HUES48 (cell line): ENCODE results near the gene CLEC2L.

Experiments
- H3K27ac ChIP-seq: one replicate; pipeline ENCODE4 v1.7.0; 2013; ENCODE audit warnings: low read depth, low read length, inconsistent platforms
- H3K27me3 ChIP-seq: 2 replicates; pipeline ENCODE4 v1.6.1; 2013; ENCODE audit warnings: mild to moderate bottlenecking, low read length; ENCODE audit not compliant: control insufficient read depth, insufficient read depth
- H3K36me3 ChIP-seq: 2 replicates; pipeline ENCODE4 v1.6.1; 2013; ENCODE audit warnings: low read length; ENCODE audit not compliant: control insufficient read depth, insufficient read depth
- H3K4me1 ChIP-seq: 2 replicates; pipeline ENCODE4 v1.6.1; 2013; ENCODE audit warnings: mild to moderate bottlenecking, low read length; ENCODE audit not compliant: control insufficient read depth, insufficient read depth
- H3K4me3 ChIP-seq: 2 replicates; pipeline ENCODE4 v1.5.1; 2013; ENCODE audit warnings: mild to moderate bottlenecking, low read depth, low read length
- H3K9ac ChIP-seq: 2 replicates; pipeline ENCODE4 v1.6.1; 2013; ENCODE audit warnings: mild to moderate bottlenecking, low read depth, low read length, moderate library complexity
- H3K9me3 ChIP-seq: 2 replicates; pipeline ENCODE4 v1.6.1; 2013; ENCODE audit warnings: low read length; ENCODE audit not compliant: control insufficient read depth, insufficient read depth

CLEC2L gene

DNA sequence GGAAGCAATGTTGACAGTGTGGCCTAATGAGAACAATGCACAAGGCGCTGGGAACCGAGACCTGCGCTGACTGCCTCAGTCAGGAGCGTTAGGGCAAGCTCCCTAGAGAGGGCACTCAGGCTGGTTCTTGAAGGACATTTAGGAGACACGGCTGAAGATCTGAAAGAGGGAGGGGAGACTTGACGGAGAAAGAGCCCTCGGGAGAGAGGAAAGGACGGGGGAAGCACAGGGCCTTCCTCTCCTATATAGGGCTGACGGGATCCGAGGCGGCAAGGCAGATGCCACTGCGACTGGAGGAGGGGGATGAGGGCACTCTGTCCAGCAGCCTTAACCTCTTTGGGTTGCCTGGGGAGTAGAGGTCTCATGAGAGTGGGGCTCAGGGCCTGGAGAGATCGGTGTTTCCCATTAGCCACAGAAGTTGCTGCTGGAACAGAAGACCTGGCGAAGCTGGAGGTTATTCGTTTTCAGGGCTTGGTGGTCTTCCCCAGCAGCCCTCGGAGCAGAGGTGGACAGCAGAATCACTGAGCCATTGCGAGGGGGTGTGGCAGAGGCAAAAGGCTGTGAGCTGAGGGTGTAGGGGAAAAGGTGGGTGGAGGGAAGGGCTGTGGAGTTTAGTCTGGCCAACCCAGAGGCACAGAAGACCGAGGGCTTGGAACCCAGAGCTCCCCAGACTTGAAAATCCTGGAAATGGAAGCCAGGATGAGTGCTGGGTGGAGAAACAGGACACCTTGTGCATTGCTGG, 36.0 kb downstream of the CLEC2L start:
- no peak overlapping the region for H3K27ac ChIP-seq
- no peaks in the 10 kb centered on the region for H3K27me3 ChIP-seq
- H3K36me3 ChIP-seq = no peaks in the 10 kb centered on the region
- H3K9ac ChIP-seq = no peak overlapping the region
- no peaks in the 10 kb centered on the region for H3K4me1 ChIP-seq
- no peaks in the 10 kb centered on the region; the same call in 1 of the 2 replicates for H3K9me3 ChIP-seq
- no peak overlapping the region for H3K4me3 ChIP-seq

DNA sequence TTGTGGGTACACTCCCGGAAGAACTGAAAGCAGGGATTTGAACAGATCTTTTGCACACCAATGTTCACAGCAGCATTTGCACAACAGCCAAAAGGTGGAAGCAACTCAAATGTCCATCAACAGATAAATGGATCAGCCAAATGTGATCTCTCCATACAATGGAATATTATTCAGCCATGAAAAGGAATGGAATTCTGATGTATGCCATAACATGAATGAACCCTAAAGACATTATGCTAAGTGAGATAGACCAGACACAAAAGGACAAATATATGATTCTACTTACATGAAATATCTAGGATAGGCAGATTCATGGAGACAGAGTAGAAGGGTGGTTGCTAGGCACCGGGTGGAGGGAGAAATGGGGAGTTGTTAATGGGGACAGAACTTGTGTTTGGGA, 36.7 kb downstream of the CLEC2L start:
- H3K27me3 ChIP-seq = no peaks in the 10 kb centered on the region
- H3K36me3 ChIP-seq = no peaks in the 10 kb centered on the region
- H3K27ac ChIP-seq = no peak overlapping the region
- no peaks in the 10 kb centered on the region for H3K4me1 ChIP-seq
- no peak overlapping the region for H3K9ac ChIP-seq
- no peaks in the 10 kb centered on the region; the same call in 1 of the 2 replicates for H3K9me3 ChIP-seq
- H3K4me3 ChIP-seq = no peak overlapping the region

DNA sequence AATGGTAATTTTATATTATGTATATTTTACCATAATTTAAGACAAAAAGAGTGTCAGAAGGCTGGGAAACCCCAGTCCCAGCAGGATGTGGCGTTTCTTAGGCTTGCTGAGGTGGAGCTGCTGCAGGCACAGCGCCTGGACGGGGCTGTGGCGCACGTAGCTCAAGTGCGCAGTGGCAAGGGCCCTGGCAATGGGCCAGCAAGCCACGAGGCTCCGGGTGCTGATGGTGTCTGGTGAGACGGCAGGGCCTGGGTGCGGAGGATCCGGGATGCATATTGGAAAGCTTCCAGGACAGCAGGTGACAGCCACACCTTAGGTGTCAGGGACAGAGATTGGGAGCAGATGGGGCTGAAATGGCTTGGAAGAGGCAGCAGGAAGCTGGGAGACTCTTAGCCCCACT, 37.2 kb downstream of the CLEC2L start:
- no peaks in the 10 kb centered on the region for H3K9me3 ChIP-seq
- H3K36me3 ChIP-seq = no peaks in the 10 kb centered on the region
- no peak overlapping the region for H3K9ac ChIP-seq
- no peaks in the 10 kb centered on the region for H3K27me3 ChIP-seq
- no peak overlapping the region for H3K4me3 ChIP-seq
- H3K27ac ChIP-seq = no peak overlapping the region
- no peaks in the 10 kb centered on the region for H3K4me1 ChIP-seq

DNA sequence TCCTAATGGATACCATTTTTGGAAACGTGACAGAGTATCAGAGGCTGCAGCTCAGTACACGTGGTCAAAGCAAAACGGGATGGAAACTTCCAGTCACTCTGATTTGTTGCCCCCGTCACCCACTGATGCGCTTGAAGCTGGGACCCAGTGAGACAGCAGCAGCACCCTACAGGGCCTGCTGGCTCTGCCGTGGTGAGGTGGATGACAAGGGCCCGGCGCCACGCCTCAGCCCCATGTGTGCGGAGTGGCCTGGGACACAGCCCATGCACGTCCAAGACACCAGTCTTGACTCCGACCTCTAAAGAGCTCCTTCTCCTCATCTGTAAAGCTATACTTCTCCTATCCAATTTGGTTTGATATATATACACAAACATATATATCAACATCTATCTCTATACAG, 39.0 kb downstream of the CLEC2L start:
- H3K27ac ChIP-seq = no peak overlapping the region
- no peaks in the 10 kb centered on the region for H3K36me3 ChIP-seq
- no peak overlapping the region for H3K9ac ChIP-seq
- H3K27me3 ChIP-seq = no peaks in the 10 kb centered on the region
- no peaks in the 10 kb centered on the region for H3K9me3 ChIP-seq
- H3K4me3 ChIP-seq = no peak overlapping the region
- H3K4me1 ChIP-seq = peaks cover 3% of the 10 kb centered on the region; the same call in 1 of the 2 replicates

DNA sequence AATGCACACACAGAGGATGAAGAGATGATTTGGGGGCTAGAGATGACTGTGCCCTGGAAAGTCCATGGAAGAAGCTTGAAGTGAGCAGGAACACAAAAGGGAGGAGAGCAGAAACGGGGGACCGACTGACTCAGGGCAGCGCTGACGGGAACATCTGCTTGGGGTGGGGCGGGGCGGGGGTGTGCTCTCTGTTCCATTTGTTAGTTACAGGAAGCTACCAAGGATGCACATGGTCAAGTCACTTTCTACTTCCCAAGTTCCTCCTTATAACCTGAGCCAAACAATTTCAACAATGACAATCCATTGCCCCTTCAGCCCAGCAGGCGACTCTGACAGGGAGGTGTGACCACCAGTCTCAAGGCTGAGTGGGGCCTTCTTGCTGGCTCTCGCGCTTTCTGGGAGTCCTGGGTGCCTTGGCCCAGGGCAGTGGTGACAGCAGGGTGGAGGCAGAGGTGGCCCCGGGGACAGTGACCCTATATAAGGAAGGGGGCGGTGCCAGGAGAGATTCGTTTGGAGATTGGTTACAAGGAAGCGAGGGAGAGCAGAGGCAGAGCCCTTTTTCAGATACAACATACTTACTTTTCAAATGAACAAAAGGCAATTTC, 39.6 kb downstream of the CLEC2L start:
- no peaks in the 10 kb centered on the region for H3K27me3 ChIP-seq
- H3K9ac ChIP-seq = no peak overlapping the region

DNA sequence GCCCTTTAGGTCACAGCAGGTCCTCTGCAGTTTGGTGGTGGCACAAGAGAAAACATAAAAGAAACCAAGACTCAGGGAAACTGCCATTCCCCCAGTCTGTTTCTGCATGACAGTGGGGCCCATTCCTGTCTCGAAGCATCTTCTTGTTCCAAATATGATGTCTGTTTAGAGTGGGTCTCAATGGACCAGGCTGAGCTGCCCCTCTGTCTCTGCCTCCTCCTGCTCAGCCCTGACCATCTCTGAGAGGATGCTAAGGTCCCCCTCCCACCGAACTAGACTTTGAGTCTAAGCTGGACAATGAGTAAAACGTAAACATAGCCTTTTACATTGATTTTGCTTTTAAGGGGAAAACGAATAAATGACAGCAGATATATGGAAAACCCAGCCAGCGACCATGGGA, 40.4 kb downstream of the CLEC2L start:
- Histone ChIP-seq H3K9me3 (no peaks in the 10 kb centered on the region), H3K4me1 (peaks cover 3% of the 10 kb centered on the region; the same call in 1 of the 2 replicates), H3K4me3 (no peak overlapping the region), H3K36me3 (no peaks in the 10 kb centered on the region), H3K27ac (no peak overlapping the region), H3K9ac (no peak overlapping the region), H3K27me3 (no peaks in the 10 kb centered on the region)

More for the DNA sequence above, 39.6 kb downstream of the CLEC2L start:
- no peak overlapping the region for H3K4me3 ChIP-seq
- no peaks in the 10 kb centered on the region for H3K9me3 ChIP-seq
- H3K27ac ChIP-seq = no peak overlapping the region
- H3K4me1 ChIP-seq = peaks cover 3% of the 10 kb centered on the region; the same call in 1 of the 2 replicates
- H3K36me3 ChIP-seq = no peaks in the 10 kb centered on the region

DNA sequence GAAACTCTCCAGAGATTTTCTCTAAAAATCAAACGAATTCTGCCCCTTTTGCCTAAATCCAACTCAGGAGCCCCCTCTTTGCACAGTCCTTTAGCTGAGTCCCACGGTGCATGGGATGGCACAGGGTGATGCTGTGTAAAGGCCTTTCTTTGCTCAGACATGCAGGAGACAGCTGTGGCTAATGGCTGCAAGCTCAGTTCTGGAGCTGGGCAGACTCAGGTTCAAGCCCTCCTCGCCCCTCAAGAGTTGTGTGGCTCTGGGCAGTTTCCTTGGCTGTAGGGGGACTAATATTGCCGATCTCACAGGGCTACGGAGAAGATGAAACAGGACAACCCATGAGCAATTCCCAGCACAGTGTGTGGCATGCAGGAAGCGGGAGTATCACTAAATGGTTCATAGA, 42.6 kb downstream of the CLEC2L start:
- Histone ChIP-seq H3K36me3 (no peaks in the 10 kb centered on the region), H3K4me1 (peaks cover 3% of the 10 kb centered on the region; the same call in 1 of the 2 replicates)

DNA sequence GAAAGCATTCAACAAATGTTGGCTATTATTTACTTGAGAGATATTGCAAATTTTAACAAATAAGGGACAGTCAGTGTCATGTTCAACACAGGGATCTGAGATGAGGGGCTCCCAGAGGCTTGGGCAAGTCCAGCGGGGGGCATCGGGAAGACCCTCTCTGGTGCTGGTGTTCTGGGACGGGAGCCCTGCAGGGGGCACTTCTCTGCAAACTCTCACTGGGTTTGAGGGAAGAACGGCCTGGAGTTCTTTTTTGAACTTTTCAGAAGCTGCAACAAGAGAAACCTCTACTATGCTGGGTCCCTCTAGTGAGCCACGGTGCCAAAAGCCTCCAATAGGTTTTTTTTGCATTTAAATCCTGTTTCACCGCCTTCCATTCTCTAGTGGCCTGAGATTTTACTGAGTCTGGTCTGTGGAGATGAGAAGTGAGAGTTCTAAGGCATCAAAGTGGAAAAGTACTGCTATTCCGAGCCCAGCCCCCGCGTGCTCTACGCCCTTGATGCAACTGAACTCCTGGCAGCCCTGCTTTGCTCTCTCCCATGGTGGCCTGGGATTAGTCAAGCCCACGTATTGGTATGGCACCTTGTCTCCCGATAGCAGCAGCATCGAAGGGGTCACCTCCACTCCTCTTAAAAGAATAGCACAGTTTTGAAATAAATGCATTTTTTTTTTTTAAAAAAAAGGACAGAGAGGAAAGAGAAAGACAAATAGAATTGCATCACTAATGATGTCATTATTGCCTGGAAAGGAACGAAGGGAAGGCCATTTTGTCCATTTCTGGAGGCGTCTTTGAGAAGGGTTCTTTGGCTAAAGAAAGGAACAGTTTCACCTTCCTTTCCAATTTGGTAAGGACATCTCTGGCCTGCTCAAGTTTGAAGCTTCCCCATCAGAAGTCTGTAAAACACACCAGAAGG, 43.5 kb downstream of the CLEC2L start:
- Histone ChIP-seq H3K4me1 (peaks cover 3% of the 10 kb centered on the region; the same call in 1 of the 2 replicates), H3K9ac (no peak overlapping the region), H3K27ac (peak overlapping the region; percentile 44), H3K4me3 (no peak overlapping the region), H3K9me3 (no peaks in the 10 kb centered on the region), H3K27me3 (no peaks in the 10 kb centered on the region), H3K36me3 (no peaks in the 10 kb centered on the region)

More for the DNA sequence above, 42.6 kb downstream of the CLEC2L start:
- Histone ChIP-seq H3K9me3 (no peaks in the 10 kb centered on the region), H3K9ac (no peak overlapping the region), H3K4me3 (no peak overlapping the region), H3K27ac (no peak overlapping the region), H3K27me3 (no peaks in the 10 kb centered on the region)

DNA sequence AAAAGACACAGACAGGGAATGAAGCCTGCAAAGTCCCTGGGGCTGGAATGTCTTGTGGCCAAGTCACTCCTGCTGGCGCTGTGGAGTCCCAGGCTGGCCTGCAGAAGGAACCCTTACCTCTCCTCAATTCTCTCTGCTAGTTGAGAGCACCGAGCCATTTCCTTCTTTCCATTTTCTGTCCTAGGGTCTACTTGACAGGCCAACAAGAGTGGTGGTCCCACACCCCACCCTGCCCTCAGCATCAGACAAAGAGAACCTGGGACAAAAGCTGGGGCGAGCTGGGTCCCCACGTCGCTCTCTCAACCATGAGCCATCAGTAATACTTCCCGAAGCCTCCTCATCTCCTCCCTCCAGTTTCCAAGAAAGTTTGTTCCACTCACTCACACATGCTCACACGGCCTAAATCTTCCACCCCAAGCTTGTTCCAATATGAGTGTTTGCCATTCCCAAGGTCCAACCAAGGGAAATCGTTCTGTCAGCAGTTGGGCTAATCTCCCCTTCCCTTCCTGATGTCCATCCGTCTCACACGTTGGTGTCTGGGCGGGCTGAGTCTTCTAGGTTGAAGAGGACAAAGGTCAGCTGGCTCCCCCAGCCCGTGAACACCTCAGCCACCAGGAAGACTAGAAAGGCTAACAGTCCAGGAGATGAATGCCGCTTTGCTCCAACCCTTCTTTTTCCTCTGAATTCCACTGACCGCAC, 44.3 kb downstream of the CLEC2L start:
- Histone ChIP-seq H3K4me3 (no peak overlapping the region), H3K36me3 (no peaks in the 10 kb centered on the region), H3K9ac (no peak overlapping the region), H3K27ac (no peak overlapping the region), H3K27me3 (no peaks in the 10 kb centered on the region), H3K4me1 (peaks cover 3% of the 10 kb centered on the region; the same call in 1 of the 2 replicates), H3K9me3 (no peaks in the 10 kb centered on the region)

DNA sequence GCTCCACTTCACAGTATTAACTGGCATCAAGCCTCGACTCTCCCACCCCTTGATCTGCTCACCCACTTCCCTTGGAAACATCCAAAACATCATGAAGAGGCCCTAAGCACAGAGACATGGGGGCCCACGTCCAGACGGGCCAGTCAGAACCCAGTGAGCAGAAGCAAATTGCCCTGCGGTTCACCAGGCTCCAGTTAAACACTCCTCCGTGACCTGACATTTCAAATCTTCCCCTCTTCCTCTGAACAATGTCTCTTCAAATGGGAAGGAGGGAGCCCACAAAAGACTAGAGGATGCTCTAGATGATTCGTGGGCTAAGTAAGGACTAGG, 44.8 kb downstream of the CLEC2L start:
- Histone ChIP-seq H3K9me3 (no peaks in the 10 kb centered on the region), H3K27me3 (no peaks in the 10 kb centered on the region), H3K36me3 (no peaks in the 10 kb centered on the region), H3K4me1 (peaks cover 3% of the 10 kb centered on the region; the same call in 1 of the 2 replicates), H3K9ac (no peak overlapping the region), H3K4me3 (no peak overlapping the region), H3K27ac (no peak overlapping the region)
